SH-SY5Y (cell line): Measurements from ENCODE around the gene RHOF.

Source experiments
- GATA2 ChIP-seq: IDR thresholded peaks from 2 replicates; pipeline ENCODE4 v1.6.1; 2011; ENCODE audit warnings: mild to moderate bottlenecking, low read depth, low read length
- GATA3 ChIP-seq: IDR thresholded peaks from 2 replicates; pipeline ENCODE4 v1.6.1; 2011; ENCODE audit warnings: low read depth, mild to moderate bottlenecking, low read length, moderate library complexity

GRCh38 chr12:121831571-121832245 lies 38.2 kb upstream of the RHOF start:
- TF ChIP-seq GATA2 (no peak), GATA3 (no peak)
